Astrocyte of the hippocampus (primary cell): ENCODE data around the gene ZNF319.
A peak's percentile ranks its signal among the peaks of the same experiment; 100 is the strongest.

Experiments
- DNase-seq: peaks from one replicate; pipeline ENCODE4 v3.0.0; 2011; ENCODE audit warnings: low read depth, low spot score

Gene ZNF319

DNA sequence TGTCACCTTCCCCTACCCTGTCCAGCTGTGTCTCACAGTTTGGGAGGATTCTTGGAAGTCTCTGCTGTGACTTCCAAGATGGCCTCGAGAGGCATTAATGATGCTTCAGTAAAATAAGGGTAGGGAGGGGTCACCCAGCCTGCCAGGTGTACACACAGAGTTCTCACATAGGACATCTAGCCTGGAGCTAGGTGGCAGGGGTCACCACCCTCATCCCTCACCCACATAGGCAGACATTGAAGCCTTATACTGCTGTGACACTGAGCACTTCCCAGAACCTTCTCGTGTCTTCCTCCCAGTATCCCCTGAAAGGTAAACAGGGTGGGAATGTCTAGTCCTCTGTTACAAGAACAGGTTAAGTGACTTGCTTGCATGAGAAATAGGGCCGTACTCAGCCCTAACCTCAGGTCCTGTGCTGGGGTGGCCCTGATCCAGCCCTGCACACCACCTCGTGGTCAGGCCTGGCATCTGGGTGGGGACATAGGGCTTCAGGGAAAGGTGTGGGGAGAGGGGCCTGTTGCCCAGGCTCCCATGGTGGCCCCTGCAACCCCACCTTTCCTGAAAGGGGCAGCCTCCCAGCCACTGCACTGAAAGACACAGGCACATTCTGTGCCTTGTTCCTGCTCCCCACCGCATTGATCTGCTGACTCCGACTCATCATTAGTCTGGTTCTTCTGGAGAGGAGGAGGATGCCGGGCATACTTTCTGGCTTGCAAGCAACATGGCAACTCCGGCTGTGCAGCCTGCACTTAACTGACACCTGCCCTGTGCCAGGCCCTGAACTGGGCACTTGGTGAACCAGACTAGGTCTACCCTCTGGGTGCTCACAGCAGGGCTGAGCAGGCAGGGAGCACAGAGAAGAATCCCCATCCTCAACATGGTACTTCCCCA, 21.4 kb upstream of the ZNF319 start:
- DNase-seq: peak; percentile 65

DNA sequence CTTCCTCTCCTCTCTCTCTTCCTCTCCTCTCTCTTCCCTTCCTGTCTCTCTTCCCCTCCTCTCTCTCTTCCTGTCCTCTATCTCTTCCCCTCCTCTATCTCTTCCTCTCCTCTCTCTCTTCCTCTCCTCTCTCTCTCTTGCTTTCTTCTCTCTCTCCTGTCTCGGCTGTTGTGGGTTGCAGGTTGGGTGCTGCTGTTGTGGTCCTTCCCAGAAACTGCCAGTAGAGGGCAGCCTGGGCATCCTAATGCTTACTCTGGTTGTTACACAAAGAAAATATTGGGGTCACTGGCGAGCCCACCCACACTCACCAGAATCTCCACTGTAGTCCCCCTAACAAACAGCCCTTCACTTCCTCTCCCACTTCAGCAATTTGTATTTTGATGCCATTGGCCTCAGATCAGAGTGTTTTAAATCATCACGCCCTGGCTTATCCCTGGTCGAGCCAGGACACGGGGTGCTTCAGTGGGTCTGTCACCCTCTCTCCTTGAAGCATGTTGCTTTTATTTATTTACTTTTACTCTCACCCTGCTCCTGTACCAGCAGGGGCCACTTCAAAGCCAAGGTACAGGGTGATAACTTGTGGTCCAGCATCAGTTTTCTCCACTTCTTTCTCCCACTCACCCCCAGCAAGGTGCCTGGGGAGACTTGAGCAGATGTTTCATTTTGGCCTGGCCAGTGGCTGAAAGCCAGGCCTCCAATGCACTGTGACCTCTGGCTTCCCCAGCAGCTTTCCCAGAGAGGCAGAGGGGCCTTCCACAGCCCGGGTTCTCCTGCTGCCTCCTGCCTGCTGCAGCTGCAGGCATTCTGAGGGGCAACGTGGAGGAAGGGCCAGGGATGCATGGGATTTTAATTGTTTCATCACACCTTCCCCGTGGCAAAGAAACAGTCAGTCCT, 20.4 kb upstream of the ZNF319 start:
- DNase-seq: peak; percentile 71

DNA sequence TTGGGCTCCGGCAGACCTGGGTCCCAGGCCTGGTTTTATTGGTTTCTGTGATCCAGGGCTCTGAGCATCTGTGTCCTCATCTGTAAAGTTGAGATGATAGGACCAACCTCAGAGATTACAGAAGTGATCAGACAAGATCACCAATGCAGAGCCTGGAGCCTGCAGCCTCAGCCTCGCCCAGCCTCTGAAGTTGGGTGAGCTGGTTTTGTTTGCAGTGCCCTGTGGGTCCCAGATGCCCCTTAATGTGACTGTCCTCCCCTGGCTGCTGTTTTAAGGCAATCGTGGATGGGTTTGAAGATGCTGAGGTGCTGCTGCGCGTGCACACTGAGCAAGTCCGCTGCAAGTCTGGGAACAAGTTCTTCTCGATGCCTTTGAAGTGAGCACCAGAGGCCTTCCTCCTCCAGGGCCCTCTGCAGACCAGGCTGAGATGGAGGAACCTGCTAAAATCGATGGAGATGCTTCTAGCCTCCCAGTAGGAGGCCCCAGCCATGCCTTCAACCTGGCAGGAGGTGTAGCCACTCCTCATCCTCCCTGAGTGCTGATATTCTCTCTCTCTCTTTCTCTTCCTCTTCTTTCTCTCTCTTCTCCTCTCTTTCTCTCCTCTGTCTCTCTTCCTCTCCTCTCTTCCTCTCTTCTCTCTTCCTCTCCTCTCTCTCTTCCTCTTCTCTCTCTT, 19.5 kb upstream of the ZNF319 start:
- no peak for DNase-seq

DNA sequence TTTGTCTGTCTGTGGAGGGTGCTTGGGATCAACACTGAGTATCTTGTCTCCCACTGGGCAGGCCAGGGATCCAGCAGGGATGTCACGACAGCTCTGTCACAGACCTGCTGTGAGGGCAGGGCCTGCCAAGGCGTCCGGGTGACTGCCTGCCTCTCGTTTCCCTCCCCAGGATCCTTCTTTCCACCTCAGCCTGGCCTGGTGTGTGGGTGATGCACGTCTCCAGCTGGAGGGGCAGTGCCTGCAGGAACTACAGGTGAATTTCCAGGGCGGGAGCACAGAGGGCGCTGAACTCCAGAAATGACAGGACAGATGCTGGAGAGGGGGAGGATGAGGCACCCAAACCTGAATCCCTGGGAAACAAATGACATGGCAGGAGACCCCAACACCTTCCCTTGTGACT, 18.3 kb upstream of the ZNF319 start:
- DNase-seq: no peak

DNA sequence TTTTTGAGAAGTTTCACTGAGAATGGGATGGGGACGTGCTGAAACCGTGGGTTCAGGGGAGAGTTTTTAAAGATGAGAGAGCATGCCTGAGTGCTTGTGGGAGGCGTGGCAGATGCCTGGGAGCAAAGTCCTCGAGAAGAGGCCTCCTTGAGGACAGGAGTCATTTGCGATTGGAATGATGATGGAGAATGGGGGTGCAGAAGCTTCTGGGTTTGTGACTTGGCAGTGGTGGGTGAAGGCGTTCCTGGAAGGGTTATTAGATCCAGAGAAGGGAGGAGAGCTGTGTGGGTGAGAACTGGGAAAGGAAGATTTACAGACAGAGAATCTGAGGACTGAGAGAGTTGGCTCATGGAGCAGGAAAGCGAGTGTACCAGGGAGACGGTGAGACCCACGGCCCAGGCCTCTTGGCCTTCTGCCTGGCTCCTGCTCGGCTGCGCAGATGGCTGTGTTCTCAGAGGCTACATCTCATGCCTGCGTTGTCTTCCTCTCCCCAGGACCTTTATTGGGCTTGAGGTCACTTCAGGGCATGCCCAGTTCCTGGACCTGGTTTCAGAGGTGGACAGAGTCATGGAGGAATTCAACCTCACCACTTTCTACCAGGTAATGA, 16.5 kb upstream of the ZNF319 start:
- no peak for DNase-seq

DNA sequence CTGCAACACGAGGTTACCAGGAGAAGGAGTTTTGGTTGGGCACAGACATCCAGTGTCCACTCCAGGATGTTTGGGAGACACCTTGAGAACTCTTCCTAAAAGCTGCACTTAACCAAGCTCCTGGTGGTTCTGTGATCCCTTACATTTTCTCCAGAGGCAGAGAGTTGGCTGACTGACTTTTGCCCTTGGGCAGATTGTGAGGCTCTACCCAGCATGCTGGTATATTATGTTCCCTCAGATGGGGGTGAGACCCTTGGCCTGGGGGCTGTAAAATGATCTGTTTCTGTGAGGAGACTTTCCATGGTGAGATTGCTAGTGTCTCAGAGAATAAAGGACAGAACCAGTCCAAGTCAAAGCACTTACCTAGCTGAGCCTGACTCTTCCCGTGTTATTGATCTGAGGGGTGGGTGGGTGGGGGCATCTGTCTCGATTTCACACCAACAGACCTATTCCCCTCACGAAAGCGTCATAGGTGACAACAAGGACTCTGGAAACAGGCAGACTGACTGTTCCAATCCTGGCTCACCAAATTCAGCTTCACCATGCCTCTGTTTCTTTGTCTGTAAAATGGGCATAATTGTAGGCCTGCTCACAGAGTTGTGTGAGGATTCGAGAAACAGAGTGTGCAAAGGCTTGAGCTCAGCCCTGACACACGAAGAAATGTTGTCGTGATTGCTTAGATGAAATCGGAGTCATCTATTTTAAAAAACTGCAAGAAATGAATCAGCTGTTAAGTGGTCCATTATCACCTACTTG, 12.9 kb upstream of the ZNF319 start:
- DNase-seq: no peak

DNA sequence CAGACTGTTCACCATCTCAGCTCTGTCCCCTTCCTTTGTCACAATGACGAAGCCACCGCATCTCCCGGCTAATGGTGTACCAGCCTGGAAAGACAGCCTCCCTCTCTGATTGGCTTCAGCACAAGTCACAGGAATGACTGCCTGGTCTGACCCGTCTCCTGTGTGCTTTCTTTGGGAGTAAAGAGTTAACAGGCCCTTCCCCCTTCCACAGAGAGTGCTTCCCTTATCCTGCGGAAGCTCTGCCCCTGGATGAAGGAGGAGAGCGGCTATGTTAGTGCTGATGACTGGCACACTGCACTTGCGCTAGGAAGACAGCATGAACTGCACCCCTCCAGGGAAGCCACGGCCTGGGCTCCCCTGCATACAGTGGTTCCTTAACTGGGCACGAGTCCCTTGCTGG, 12.0 kb upstream of the ZNF319 start:
- no peak for DNase-seq

DNA sequence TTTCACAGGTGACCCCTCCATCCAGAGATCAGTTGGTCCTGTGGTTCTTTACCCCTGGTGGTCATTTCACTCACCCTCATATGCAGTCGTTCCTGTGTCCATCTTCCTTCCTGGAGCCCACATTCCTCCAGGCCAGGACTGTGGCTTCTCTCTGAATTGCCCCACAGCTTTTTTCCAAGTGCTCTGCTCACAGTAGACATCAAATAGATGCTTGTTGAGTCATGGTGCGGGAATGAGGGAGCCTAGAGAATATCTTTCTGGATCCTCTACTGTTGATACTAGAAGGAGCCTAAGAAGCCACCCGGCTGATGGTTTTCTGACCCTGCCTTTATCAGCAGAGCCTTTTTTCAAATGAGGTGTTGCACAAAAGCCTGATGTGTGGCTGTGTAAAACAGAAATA, 11.2 kb upstream of the ZNF319 start:
- DNase-seq: peak; percentile 79

DNA sequence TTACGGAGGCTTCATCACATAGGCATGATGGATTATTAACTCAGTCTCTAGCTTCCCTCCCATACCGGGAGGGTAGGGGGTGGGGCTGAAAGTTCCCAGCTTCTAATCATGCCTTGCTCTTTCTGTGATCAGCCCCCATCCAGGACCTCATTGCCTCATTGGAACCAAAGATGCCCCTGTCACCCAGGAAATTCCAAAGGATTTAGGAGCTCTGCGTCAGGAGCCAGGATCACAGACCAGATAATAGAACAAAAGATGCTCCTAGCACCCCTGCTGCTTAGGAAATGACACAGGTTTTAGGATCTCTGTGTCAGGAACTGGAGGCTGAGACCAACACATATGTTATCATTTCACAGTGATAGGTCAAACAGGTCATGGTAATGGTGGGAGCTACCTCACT, 10.4 kb upstream of the ZNF319 start:
- no peak for DNase-seq

DNA sequence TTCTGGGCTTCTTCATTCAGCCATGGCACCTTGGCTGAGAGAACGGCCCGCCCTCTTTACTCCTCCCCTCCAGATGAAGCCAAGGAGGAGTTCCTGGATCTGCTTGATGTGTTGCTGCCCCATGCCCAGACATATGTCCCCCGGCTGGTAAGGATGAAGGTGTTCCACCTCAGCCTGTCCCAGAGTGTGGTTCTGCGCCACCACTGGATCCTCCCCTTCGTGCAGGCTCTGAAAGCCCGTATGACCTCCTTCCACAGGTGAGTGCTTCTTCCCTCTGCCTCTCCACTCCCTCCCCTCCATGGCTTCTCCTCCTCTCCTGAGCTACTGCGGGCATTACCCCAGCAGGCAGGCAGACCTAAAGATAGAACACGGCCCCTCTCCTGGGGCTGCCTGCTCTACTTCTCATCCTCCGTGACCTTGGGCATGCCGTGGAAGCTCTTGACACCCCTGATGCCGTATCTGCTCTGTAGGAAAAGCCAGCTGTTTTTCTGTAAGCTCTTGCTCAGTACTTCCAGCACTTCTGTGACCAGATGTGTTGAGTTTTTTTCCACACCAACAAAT, 9.5 kb upstream of the ZNF319 start:
- no peak for DNase-seq

DNA sequence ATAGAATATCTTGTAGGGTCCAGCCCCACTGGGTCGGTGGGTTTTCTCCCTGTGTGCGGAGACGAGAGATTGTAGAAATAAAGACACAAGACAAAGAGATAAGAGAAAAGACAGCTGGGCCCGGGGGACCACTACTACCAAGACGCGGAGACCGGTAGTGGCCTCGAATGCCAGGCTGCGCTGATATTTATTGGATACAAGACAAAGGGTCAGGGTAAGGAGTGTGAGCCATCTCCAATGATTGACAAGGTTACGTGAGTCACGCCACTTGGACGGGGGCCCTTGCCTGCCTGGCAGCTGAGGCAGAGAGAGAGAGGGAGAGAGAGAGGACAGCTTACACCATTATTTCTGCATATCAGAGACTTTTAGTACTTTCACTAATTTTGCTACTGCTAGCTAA, 4.3 kb upstream of the ZNF319 start:
- DNase-seq: peak; percentile 70

DNA sequence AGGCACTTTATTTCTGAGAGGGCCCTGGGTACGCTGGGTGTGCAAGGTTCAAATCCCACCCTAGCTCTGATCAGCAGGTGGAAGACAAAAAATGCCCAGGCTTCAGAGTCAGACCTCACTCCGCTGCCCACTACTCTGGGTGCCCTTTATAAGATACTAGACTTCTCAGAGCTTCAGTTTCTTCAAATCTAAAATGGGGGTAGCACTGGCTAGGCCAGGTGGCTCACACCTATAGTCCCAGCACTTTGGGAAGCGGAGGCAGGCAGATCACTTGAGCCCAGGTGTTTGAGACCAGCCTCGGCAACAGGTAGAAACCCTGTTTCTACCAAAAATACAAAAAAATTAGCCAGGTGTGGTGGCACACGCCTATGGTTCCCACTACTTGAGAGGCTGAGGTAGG, 2.5 kb upstream of the ZNF319 start:
- DNase-seq: no peak

DNA sequence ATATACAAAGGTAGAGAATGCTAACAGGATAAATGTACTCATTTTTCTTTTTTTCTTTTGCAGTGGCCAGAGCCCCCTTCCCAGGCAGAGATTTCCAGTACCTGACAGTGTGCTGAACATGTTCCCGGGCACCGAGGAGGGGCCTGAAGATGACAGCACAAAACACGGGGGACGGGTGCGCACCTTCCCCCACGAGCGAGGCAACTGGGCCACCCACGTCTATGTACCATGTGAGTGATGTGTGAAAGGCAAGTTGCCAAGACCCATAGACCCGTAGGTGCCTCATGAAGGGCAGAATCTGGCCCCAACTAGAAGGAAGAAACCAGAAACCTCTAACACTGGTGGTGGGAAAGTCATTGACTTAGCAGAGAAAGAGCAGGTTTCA, 1.9 kb upstream of the ZNF319 start:
- DNase-seq: no peak

DNA sequence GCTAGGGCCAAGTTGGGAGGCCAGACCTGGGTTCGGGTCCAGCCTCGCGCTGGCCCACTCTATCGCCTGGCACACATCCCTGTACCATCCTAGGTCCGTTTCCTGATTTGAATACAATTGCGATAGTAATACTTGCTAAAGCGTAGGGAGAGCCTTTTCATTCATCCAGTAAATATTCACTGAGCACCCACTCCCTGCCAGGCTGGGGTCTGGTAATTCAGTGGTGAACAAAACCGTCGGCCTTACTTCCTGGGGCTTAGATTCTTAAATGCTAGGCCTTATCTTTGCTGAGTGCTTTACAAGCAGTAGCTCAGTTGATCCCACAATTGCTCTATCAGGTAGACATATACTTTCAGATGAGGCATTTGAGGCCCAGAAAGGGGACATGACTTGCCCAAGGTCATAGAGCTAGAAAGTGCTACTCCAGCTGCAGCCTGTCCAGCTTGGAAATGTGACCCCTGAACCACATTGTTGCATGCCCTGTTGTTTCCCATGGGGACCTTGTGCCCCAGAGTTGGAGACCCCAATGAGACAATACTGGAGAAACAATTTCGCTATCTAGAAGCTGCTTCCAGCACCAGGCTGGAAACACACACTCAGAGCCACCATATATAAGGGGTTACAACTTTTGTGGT, 1.4 kb upstream of the ZNF319 start:
- no peak for DNase-seq

DNA sequence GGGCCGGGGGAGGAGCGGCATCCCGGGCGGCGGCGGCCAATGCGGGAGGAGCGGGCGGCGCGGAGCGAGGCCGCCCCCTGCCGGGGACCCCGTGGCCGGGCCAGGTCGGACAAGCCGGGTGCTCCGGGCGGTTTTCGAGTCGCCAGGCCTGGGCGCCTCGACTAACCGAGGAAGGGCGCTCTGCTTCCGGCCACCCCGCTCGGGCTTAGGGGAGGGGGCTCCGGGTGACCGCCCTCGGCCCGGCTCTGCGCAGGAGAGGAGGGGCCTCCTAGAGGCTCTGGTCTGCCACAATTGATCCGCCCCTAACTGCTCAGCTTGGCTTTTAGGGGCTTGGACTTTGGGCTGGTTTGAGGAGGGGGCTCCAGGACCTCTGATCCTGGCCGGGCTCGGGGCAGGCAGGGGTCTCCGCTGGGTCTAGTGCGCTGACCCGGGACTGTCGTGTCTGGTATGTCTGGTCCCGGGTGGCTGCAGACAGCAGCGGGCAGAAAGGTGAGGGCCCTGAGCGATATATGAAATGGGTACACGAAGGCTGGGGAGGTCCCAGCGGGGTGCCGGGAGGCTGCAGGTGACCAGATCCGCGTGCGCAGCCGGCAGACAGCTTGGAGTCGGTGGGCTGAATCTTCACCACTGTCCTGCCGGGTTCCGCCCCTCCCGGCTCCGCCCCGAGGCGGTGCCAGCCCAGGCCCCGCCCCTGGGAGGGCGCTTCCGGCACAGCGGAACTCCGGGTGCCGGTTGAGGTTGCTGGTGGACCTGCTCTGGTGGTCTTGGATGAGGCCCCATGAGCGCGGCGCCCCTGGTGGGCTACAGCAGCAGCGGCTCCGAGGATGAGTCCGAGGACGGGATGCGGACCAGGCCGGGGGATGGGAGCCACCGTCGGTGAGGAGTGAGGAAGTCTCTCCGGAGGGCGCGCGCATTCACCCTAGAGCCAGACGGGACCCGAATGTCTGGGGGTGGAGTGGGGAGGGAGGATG, 519 bp upstream of the ZNF319 start, which contains the start of gene USB1:
TSS of gene USB1 (plus strand) at position 702 of the 971 bp plus-strand sequence. CDS start at position 779, 77 bp downstream.
- peak; percentile 94 for DNase-seq

DNA sequence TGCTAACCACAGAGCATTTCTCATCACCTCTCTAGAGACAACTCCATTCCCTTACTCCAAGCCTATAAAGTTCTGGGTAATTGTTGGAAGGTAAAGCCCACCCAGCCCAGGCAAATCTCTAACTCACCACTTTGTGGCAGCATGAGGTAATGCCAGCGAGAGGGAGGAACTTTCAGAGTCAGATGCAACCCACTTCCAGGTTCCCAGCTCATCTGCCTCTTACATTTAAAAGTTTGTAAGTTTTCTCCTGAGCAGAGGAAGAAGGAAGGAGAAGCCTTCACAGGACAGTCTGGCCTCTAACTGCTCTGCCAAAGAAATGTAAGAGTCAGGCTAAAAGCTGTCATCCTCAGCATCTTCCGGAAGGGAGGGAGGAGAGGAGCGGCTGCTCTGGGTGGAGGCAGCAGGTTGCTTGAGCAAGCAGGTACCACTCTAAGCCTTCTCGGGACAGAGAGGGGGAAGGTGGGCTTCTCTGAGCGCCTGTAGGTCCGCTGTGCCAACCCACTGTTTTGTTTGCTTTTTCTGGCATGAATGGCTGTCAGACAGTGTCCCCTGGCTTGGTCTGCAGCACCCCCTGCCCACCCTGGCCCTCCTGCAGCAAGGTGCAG, 1.0 kb downstream of the ZNF319 start:
- DNase-seq: peak; percentile 54

DNA sequence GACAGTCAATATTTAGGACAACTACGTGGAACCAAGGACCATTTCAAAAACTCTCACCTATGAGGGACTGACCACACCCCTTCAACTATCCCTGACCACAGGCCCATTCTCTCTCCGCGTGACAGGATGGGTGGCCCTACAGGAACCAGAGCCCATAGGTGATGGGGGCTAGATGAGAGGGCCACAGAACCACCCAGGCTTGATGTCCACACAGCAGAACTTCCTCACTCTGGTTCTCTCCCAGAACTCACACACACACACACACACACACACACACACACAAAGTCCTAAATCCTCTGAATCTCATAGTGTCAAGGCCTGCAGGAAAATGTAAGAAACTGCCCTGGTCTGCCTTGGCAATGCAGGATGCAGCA, 1.5 kb downstream of the ZNF319 start:
- no peak for DNase-seq

DNA sequence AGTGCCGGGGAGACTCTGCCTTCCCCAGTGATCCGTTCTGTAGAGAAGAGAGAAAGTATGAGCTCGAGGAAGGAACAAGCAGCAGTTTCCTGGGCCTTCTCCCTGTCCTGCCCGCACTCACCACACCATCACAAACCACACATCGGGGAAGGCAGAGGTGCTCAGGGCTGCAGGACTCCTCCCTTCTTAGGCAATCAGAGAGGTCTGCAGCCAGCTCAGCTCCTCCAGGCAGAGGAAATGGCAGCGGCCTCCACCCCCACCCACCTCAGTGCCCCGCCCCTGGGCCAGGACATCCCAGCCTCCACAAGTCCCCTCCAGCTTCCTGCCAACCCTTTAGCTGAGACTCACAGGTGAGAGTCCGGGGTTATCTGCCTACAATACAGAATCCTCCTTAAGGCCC, 2.0 kb downstream of the ZNF319 start:
- DNase-seq: no peak
